H1 (cell line): ENCODE measurements around the gene SLC35A2.

Experiments
- CTCF ChIP-seq, 3 experiments: IDR thresholded peaks; 1 replicate in 2 of 3; 2 replicates in 1 of 3; pipeline versions ENCODE4 v1.5.1 to v1.6.1; 2011; ENCODE audit warnings: low read length in 3 of 3, mild to moderate bottlenecking in 3 of 3, inconsistent platforms in 2 of 3, low read depth in 1 of 3, moderate library complexity in 1 of 3; ENCODE audit not compliant: insufficient read depth in 1 of 3; ENCODE audit errors: control extremely low read depth in 1 of 3
- RFX5 ChIP-seq: IDR thresholded peaks from 2 replicates; pipeline ENCODE4 v1.6.1; 2011; ENCODE audit warnings: low read depth, low read length, improper control_type of control experiment, borderline replicate concordance

- TF ChIP-seq CTCF (IDR thresholded peaks at IDR 0.05; ENCODE audit: control extremely low read depth in 1 of 3, insufficient read depth in 1 of 3, low read depth in 1 of 3, low read length in 3 of 3): no peak
- TF ChIP-seq RFX5: no peak
These were observed 16.6 kb downstream of the SLC35A2 start for GRCh38 chrX:48894891-48895290.
